GM18502 (cell line): ENCODE data around the gene PTPRO.

Source experiments
- ATAC-seq: cut with Tn5 transposase; IDR thresholded peaks from one replicate; pipeline ENCODE4 v1.9.1; 2021; ENCODE audit warnings: mild to moderate bottlenecking; ENCODE audit not compliant: unreplicated experiment, poor library complexity

PTPRO gene

DNA sequence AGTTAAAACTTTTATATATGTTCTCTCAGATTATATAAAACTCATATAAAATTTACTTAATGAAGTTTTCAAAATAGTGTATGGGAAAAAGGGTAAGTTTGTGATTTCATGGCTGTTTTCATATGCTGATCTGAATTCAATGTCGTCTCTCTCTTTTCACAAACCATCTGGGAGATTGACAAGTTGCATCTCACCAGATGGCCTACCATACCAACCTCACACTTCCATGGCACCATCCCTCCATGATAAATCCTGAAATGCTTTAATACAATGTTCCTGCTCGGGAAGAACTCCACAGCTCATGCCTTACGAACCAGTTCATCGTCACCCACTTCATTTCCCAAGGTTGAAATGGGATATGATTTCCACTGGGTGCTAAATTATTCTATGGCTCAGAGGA lies 22.3 kb downstream of the PTPRO start:
- no peak for ATAC-seq

DNA sequence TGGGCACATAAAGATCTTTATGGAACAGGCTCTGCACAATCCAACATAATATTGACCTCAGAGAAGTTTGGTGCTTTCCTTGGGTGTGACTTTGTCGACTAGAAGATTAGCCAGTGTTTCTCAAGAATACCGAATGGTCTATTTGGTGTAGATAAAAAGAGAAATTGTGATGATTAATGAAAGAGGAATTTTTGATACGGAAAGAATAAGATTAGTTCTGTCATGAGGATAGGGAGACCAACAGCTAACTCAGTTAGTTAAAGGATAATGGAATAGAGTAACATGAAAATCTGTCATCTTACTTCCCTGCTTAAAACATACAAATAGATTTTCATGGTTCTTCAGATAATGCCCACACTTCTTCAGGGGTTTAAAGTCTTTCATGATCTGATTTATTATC lies 24.2 kb downstream of the PTPRO start:
- no peak for ATAC-seq

DNA sequence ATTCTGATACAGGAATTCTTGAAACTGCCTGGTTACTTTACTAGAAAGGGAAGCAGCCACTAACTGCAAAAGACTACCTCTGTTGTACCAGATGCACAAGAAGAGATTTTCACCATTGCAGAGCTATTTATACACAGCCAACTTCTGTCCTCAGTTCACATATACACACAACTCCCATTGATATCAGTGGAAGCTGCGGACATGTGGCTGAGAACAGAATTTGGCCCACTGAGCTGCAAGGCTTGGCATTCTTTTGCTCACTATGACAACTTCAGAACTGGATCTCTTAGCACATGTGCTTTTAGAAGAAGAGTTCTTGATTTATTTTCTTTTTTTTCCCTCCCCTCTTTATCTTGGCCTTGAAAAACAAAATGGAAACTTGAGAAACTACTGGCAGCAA lies 28.3 kb downstream of the PTPRO start:
- ATAC-seq, result no peak

DNA sequence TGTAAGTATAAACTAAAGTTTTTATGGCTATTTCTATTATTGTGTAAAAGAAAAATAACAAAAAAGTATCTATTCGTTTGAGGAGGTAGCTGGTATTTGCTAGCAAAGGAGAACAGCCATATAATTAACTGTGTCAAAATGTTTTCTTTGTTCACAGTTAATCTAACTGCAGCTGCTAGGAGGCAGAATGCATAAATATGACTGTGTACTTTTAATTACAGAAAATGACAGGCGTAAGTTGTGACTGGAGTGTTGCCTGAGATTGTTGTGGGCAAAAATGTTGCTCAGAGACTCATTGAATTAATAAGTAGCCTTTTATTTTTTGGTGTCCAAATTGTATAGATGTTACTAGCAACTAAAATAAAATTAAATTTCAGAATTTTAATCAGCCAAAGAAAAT lies 33.5 kb downstream of the PTPRO start:
- ATAC-seq, result no peak

DNA sequence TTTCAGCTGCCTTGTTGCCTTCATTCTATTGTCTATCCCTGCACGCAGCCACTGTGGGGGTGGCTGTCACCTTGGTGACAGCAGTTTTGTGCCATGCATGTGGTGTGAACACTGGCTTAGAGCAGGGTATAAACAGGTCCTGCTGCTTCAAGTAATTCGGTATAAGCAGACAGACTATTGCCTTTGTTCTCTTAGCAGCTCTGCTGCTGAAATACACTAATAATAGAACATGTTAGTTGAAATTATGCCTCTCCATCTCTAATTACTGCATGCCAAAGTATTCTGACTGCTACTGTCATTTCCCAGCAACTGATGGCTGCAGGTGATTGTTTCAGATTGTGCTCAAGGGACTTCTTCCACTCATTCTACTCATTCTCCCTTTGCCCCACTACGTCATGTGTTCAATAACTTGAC lies 34.6 kb downstream of the PTPRO start:
- ATAC-seq, result peak; percentile 55

DNA sequence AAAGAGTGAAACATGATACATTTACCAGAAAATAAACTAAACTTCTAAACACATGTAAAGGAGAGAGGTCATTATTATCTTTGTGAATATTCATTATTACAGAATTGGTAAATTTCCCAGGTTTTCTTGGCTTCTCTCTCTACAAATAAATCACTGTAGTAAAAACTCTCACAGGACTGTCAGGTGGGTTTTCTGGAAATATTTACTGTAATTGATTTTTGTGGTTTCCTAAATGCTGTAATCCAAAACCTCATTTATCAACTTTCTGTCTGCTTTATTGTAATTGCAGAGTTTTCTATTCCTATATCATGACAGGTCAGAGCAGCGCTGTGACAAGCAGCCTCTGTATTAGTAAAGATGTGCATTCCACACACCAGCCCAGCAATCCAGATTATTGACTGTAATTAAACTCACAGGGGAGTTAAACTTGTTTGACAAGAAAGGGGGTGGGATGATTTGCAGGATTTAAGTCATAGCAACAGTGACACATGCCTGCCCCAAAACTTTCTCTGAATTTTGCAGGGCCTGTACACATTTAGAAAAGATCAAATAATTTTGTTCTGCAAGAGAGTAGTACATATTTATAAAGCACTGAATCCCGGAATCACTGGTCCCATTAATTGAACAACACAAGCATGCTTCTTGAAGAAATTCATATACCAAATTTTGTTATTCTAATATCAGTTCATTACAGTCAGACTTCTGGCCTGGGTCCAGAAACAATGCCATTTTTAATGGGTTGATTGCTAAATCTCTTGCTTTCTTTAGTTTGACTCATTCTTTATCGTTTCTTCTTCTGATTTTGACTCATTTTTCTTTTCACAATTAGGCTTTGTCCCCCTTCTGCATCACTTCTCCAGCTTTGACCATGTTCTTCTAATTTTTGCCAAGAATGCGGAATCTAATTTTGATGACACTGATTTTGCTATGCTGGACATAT lies 42.2 kb downstream of the PTPRO start:
- ATAC-seq, result no peak

DNA sequence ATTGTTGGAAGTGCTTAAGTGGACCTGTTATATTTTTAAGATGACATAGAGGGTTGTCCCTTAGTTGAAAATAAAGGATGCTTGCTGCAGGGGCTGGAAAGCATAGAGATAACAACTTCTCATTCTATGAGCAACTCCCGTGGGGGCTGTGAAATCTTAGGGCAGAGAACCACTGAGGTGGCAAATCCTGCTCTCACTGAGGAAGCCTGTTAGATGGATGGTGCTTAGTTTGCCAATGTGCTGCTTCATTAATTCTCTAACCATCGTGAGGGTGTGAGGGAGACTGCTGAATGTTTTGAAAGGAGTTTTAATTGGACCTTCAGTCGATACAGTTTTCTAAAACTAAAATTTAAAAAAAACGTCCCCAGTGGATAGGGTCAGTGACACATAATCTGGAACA lies 46.5 kb downstream of the PTPRO start:
- ATAC-seq, result no peak

DNA sequence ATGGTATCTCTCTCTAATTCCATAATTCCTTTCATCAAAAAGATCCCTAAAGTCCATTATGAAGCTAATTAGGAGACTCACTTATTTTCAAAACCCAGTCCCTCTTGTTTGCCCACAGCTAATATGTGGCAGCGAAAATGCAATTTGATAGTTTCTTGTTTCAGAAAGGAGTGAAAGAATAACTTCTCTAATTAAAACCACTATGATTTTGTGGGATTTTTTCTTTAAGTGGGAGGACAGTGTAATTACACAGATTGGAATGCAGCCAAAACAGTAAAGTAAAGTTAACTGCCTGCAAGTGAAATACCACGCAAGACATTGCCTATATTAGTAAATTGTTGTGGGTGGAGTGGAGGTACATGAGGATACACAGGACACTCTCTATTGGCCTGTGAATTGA lies 50.0 kb downstream of the PTPRO start:
- ATAC-seq, result no peak

DNA sequence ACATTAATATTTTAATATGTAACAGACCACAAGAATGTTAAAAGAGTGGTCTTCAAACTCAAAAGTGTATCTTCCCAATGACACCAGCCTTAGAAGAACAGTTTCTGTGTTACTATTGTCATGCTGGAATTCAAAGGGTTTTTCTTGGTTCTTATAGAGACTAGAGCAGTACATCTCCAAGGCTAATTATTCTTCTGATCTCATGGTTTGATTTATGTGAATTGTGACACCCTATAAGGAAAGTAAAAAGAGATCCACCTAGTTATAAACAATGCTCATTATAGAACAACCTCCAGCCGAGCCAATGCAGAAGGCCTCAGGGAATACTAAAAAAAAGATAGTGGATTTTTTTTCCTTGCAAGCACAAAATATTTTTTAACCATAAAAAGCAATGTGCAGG lies 65.5 kb downstream of the PTPRO start:
- ATAC-seq, result no peak

DNA sequence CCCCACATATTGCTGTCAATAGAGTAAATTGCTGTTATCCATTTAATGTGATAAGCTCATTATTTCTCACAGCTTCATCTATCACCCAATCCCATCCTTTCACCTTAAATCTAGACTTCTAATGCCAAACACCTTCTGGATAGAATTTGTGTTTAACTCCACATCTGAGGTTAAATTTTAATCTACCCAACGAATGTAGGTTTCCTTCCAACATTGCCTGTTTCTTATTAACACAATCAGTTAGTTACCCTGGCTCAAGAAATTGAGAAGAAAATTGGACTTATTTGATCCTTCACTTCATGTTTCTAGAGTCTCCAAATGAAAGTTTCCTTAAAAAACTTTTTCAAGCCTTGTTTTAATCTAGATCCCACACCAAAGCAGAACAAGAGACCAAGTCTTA lies 67.3 kb downstream of the PTPRO start:
- ATAC-seq, result no peak

DNA sequence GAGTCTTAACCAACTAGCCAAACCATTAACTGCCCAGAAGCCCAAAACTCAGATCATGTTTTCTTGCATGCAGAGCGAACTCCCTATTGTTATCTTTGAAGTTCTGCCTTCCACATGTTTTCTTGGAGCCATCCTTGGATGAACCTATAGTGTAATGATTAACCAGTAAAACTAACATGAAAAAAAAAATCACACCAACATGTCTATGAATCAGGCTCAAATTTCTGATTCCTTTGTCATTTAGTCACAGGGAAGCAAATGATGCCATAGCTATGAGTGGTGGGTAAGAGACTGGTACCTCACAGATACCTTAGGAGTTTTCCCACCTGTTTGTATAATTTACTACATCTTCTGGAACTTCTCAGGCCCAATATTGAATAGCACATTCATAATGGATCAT lies 70.7 kb downstream of the PTPRO start:
- ATAC-seq, result no peak

DNA sequence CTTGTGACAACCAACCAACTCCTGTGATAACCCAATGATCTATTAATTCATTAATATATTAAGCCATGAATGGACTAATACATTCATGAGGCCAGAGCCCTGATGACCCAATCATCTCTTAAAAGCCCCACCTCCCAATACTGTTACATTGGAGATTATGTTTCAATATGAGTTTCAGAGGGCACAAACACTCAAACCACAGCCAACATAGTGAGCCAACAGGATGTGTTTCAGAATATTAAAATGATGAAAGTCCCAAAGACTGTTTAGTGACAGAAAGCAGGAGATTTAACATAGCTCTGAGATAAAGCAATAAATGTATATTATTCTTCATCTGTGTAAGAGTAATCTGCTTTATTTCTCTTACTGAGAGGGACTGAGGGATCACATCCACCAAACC lies 71.7 kb downstream of the PTPRO start:
- no peak for ATAC-seq

DNA sequence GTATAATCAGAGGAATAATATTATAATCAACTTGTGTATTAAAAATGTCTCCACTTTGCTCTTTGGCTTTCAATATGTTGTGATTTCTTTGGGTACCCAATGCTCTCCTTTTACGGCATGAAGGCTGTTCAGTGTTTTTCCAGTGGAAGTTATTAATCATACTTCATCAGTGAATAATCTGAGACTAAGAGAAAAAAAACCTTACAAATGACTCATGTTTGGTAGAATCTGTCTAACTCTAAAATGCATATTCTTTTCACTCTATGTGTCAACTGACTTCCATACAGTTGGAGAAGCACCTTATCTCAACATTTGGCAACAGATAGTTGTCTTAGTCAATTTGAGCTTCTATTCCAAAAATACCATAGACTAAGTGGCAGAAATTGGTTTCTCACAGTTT lies 82.2 kb downstream of the PTPRO start:
- no peak for ATAC-seq

DNA sequence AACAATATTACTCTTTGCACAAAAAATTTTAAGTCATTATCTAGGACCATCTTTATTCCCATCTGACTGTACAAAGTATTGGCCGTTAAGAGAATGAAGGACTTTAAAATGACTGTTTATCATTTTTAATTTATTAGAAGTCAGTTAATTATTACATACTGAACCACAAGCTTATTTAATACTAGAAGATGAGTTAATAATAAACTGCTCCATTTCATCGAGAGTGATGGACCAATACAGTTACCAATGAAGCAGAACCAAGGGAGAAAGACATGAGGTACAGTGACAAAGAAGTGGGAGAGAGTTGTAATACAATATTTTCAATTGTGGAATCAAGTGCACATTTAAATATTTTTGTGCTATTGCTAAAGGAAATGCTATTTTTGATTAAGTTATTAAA lies 83.3 kb downstream of the PTPRO start:
- no peak for ATAC-seq

DNA sequence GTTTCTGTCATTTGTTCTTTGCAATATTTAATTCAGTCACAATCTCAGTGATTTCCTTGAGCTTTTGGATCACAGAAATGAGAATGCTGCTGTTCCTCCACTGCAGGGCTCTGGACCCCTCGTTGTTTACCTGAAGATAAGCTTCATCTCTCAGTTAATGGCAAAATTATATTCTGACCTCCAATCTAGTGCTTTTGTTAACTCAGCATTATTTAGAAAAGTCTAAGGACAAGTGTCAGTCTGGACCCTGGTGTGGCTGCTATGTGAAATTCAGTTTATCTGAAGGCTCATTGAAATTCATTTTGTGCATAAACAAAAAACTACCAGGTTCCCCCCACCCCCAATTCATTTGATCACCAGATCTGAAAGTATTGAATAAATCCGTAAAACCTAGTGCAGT lies 84.7 kb downstream of the PTPRO start:
- ATAC-seq, result no peak

DNA sequence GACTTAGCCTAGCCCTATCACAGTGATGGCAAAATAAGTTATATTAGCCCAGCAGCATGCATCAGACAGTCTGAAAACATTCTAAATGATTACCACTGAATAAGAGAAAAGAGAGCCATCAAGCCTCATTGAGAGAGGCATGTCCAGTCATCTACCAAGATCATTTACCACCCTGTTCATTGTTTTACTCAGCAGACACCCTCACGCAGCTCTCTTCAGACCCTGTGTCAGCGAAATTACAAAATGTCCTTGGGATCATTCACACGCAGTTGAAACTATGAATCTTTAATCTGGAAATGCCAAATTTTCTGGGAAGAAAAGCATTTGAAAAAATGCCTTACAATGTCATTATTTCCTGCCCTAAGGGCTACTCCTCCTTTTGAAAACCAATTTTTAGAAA lies 89.5 kb downstream of the PTPRO start:
- ATAC-seq, result no peak

DNA sequence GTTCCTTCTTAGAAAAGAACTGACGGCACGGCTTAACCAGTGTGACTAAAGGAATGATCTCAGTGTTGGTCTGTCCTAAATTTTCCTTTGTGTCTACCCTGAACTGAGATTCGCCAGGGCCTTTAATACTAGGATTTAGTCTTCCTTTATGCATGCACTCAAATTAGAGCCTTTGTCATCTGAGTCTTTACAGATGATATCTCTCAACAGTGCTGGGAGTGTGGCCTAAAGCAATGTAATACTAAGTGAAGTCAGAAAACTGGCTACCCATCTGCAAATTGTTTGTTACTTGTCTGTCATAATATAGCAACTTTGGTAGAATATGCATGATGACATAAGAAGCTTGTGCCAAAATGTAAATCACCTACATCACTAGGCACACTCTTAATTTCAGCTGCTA lies 95.4 kb downstream of the PTPRO start:
- ATAC-seq, result no peak

DNA sequence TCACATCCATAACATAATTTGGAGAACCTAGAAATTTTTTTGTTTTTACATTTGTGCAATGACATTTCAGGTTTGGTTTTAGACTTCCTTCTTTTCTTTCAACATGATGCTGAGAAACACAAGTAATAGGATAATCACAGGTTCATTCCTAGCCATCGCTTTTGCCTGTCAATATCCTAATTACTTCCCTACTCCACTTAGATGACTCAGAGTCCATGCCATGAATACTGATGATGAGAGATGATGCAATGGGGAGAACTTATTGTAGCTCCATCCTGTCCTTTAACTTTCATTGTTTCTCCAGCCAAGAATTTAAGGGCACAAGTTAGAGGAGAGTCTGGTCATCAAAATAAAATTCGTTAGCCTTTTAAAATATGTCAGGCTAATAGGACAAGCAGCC lies 101.3 kb downstream of the PTPRO start:
- ATAC-seq, result no peak

DNA sequence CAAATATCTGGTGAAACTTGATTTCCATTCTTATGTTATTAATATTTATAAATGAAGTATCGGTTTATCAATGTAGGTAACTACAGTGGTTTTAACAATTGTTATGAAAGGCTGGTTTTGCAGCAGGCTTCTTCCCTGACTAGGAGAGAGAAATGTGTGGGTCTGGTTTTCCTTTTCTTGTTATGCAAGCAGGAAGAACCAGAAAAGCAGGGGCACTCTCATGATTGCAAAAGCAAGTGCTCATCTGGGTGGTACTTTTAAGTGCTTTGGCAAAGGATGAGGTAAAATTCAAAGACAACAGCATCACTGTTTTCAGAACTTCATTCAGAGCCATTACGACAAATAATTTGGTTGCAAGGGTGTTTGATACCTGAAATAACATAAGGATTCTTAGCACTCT lies 105.6 kb downstream of the PTPRO start:
- ATAC-seq, result no peak

DNA sequence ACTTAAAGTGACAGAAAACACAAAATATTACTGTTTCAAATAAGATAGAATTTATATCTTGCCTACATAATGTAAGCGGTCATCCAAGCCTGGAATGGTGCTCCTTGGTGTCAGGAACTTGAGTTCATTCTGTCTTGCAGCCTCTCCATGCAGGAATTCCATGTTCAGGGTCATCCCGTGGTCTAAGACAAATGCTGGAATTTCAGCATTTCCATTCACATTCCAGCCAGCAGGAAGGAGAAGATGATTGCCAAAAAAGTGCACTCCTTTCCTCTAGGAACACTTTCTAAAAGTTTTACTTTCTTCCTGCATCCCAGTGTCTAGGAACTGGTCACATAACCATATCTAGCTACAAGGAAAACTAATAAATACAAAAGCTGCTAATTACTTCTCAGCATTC lies 106.3 kb downstream of the PTPRO start:
- no peak for ATAC-seq

DNA sequence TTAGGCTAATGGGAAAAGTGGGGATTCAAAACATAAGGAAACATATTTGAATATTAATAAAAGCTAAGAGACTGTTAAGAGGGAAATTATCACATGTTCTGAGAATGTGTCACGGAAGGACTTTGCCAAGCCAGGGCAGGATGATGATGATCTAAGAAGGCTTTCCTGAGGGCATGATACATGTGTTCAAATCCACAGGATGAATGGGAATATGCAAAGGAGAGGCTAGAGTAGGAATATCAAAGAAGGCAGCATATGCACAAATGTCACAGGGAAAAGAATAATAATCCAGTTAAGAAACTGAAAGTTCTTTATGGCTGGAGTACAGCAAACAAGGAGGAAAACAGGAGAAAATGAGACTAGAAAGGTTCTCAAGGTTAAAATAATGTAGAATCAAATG lies 107.0 kb downstream of the PTPRO start:
- ATAC-seq, result no peak

DNA sequence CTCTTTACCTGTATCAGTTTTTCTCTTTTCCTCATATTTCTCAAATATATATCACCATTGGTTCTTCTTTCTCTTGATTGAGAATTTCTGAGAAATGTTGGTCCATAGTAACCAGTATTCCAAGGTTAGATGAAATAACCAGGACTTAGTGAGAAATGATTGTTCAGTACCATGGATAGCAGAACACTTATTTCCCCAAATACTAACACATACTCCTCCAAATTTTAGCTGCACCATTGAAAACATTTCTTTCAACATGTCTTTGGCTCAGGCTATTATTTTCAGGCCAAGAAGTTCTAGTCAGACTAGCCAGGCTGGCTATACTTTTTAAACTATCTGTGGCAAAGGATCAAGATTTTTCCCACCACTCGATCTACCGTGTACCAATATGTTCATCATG lies 113.3 kb downstream of the PTPRO start:
- ATAC-seq, result no peak
